ENCODE measurements around the gene DACH1.

Gene DACH1

DNA sequence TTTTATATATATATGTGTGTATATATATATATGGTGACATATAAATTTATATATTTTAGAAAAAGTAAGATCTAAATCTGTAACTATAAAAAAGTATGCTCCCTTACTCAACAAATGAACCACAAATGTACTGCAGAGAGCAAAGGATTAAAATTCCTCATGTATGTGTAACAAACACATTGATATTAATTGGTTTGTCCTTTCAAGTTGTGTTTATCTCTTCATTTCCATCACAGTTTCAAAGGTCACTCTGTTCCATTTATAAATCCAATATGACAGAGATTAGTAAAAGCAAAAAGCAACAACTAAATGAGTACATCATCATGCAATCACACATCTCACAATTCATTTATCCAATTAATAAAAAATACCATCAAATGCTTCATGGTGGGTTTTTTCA, 247.9 kb downstream of the DACH1 start:
- DNase-seq: no peak

DNA sequence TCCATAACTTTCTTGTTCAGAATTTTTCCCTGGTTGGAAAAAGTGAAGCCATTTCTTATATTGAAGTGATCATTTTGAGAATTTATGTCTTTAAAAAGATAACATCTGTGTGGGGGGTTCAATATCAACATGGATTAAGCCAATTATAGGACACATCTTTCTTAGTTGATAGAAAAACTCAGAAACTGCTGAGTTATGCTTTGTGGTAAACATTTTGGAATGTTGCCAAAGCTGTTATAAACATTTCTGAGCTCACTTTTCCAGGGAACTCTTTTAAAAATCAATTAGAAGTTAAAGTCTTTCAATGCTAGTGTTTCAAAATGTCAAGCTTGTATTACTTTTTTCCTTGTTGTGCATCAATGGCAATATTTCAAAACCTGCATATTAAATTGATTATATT, 248.8 kb downstream of the DACH1 start:
- no peak for DNase-seq

DNA sequence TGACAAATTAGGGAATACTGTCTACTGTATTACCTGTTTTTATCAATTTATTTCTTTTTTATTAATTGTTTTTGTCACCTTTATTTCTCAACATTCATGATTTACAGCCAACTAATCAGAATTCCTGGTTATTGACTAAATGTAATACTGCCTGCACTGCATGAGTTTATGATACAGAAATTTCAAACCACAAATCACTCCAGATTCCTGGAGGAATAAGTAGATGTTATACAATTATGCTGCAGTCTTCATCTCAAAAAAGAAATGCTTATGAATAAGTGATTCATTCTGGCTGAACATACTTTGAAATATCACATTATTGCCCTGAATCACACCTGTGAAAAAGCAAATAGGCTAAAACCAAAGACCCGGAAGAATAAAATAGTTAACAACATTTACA, 249.7 kb downstream of the DACH1 start:
- no peak for DNase-seq

DNA sequence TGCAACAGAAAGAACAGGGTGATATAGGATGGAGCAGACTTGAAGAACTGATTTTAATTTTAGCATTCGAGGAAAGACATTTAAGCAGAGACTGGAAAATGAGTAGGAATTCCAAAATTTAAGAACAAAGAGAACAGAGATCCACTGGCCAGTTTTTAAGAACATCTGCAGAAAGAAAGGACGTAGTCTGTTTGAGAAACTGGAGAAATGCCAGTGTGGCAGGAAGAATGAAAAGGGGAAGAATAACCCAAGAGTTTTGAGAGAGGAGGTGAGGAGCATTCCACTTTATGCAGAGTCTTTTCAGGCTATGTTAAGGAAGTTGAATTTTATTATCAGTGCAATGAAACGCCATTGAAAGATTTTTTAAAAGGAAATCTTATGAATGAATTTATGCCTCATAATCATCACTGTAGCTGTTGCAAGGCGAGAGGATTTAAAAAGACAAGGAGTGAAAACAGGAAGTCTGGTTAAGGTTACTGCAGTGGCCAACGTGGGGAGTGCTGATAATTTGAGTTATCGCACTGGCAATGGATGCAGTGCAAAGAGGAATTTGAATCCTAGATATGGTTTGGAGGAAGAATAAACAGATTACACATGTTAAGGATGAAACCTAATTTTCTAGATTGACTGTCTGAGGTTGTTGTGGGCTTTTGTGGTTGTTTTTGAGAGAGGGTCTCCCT, 253.8 kb downstream of the DACH1 start:
- DNase-seq: no peak

DNA sequence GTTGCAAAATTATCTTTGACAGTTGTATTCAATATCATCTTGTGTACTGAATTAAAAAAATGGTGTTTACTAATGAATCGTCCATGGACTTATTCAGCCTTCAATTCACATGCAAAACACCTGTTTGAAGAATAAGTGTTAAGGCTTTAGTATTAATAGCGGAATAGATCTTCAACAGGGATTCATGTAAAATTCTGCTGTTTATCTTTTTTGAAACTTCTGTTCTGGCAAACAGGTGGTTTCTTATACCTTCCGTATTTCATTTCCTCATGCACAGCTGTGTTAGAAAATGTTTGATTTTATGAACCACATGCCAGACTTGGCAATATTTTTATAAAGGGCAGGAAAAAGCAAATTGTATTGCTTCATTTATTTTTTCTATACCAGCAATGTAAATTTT, 255.7 kb downstream of the DACH1 start:
- DNase-seq: no peak

DNA sequence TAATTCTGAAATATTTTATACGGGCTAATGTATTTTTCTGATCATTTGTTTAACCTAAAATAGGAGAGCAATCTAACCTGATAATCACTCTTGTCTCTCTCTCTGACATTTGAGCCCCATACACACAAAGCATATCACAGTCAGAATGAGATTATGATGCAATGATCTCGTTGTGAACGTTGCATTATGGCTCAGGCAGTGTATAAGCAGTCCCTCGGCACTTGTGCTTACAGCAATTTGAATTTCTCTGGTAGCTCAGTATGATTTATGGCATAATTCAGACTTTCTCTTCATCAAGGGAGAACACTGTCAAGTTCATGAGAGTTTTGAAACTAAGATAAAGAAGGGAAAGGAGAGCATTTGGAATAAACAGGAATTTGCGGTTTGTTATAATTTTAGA, 256.1 kb downstream of the DACH1 start:
- no peak for DNase-seq

DNA sequence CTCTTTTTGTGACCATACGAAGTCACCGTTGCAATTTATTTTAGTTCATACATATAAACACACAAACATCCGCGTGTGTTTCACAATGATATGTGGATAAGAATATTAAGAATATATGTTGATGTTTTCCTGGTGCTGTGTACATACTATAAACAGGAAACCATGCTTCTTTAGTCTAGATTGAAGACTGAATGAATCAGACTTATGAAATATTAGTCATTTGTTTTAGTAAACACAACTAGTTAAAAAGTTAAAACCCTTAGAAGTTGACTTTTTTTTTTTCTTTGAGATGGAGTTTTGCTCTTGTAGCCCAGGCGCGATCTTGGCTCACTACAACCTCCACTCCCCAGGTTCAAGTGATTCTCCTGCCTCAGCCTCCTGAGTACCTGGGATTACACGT, 257.7 kb downstream of the DACH1 start:
- DNase-seq: no peak

DNA sequence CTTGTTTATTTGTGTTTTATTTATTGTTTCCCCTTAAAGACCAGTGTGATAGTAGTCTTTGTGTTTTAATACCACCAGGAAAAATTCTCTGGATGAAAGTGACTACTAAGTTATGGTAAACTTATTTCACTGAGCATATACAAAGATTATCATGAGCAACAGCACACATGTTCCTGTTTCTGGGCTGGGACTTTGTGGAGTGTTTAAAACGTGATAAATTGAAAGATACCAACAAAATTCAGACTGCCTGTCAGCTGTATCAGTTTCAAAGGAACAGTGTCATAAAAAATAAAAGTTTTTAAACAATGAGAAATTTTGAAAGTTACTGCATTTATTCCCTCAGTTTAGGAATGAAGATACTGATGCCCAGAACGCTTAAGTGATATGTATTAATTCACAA, 259.4 kb downstream of the DACH1 start:
- no peak for DNase-seq

DNA sequence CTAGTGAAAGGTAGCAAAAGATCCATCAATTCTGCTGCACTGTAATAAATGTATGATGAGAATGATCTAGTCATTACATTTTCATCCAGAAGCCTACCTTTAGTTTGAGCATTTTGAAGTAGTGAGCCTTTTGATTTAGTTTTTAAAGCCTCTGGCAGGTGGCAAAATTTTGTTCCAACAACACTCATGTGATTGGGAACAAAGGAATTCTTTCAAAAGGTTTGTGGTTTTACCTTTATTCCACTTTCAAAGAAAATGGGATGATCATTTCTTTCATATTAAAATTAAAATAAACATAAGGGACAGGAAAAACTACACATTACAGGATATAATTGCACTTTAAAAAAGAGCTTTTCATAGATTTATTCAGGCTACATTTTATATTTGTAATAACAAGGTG, 260.2 kb downstream of the DACH1 start:
- no peak for DNase-seq

DNA sequence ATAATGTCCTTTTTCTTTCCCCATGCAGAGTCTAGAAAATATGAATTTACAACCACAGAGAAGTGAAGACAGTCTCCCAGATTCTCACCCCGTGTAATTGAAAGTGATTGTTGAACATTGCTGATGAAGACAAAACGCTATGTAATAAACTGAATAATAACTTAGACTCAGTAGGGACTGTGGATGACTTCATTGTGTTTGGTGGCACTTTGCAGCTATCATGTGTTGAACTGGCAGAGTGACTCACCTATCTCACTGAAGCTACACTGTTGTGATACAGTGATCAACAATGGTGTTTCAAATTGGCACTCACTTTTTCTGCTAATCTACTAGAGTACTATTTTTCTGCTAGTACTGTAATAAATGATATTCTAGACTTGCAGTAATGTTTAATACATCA, 261.3 kb downstream of the DACH1 start:
- DNase-seq: peak; percentile 27

DNA sequence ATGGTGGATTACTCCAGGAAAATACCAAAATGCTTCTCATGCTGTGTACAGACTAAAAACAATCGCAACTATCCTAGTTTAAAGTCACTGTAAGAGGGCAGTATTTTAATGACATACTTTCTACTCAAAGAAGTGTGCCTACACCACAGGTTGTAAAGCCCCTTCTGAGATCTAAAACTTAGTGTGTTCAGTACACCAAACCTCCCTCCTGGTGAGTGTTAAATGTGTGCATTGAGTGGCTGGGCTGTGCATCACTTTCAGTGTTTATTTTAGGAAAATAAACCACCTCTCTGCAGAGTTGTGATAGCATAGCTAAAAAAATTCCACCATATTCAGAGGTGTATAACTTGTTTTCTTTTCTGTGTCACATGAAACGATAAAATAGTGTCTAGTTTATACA, 263.7 kb downstream of the DACH1 start:
- DNase-seq: no peak

DNA sequence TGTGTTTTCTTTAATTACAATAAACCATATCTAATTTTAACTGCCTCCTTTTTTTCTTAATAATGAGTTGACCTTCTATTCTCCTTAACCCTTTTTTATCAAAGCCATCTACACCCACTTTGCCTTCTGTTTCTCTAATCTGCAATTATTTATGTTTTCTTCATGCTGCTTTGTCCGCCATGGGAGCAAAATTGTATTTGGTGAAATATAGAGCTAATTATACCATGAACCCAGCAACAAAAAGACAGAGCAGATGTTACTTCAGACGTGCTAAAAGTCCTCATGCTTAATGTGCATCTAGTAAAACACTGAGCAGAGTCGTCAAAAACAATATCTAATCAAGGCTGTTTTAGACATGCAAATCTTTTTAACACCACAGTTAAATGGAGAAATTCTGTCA, 264.7 kb downstream of the DACH1 start:
- DNase-seq: no peak

DNA sequence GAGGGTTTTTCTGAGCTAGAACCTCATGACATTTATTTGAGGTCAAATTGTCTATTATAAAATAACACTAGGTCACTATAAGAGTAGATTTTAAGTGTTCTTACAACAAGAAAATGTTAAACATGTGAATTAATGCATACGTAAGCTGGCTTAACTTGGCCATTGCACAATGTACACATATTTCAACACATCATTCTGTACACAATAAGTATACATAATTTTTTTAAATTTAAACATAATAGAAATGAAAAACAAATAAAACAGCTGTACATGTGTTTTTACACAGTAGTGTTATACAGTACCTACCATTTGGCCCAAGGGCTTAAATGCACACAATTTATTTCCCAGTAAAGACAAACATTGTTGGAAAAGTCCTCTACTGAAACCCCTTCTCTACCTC, 269.9 kb downstream of the DACH1 start:
- no peak for DNase-seq

DNA sequence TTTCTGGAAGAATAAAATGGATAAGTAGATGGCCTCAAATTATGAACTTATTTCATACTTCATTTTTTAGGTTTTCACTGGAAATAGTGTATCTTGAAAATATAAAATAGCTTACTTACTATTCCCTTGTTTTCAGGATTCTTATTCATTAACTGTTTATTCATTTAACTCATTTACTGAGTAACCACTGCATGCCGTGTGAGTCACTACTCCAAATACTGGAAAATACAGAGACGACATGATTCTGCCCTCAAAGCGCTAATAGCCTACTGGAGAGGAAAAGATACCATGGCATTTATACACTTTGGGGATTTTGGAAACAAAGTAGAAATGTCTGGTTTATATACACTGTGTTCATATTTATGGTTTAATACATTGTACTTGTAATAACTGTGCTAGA, 270.9 kb downstream of the DACH1 start:
- no peak for DNase-seq

DNA sequence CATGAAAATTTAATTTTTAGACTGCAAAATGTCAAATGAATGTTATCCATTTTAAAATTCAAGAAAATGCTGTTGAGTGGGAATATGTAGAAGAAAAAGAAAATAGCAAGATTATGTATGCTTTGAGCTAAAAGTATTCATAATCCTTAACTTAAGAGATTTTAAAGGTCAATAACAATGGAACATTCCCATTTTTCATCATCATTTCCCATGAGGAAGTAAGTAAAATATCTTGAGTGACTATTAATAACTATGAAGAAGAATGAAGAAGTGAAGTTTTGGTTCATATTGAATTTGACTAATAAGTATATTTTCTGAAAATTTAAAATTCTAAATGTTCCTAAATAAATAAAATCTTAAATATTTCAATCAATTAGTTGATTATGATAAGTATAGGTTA, 273.4 kb downstream of the DACH1 start:
- no peak for DNase-seq

DNA sequence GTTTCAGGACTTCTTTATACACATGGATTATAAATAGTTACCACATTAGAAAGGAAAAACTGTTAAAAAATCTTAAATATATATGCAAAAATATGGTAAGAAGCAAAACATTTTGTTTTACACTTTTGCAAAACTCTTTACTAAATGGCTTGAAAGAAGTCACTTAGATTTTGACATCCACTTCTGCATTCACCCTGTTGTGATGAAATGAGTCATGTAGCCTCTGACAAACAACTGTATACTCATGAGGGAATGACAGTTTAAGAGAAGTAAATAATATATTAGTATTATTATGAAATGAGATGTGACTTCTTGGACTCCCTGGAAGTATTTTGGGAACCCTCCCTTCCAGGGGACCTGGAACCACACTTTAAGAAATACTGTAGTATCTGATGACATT, 275.6 kb downstream of the DACH1 start:
- DNase-seq: no peak

DNA sequence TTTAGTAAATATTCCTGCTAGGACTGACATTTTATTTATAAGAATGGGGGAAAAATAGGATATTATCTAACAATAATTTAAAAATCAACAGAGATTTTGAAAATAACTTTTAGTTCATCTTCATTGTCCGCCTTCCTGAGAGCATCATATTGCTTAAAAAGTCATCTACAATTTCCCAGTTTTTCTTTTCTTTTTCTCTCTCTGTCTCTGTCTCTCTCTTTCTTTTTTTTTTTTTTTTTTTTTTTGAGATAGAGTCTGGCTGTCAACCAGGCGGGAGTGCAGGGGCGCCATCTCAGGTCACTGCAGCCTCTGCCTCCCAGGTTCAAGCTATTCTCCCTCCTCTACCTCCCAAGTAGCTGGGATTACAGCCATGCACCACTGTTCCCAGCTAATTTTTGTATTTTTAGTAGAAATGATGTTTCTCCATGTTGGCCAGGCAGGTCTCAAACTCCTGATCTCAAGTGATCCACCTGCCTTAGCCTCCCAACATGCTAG, 276.3 kb downstream of the DACH1 start:
- DNase-seq: no peak

DNA sequence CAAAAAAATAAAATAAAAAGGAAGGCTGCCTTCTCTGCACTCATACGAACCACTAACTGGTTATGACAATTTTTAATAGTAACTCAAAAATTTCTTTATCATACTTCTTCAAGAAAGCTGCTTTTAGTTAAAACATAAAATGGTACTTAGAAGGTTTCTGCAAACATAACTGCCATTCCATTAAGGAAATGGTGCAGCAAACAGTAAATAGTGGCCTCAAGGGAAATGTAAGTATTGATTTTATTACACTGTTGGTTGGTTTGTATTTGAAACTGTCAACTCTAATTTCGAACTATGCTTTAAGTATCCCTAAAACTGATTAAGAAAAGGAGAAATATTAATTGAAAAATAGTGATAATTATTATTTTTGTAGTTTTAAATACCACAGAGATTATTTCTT, 278.0 kb downstream of the DACH1 start:
- peak; percentile 1 for DNase-seq

DNA sequence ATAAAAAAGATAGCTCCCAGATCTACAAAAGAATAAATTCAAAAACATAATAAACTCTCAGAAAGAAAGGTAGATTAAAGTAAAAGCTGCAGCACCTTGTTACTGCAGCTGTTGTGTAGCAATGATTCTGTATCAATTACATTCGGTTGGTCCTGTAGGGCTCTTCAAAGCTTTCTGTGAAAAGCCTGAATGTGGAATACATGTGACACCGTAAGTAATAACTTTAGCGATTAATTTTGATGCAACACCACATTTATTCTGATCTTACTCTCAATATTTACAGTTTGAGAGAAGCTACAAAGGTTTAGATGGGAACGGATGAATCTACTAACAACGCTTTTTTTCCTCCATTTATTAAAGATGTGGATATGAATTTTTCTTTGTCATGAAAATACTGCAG, 279.2 kb downstream of the DACH1 start:
- no peak for DNase-seq

DNA sequence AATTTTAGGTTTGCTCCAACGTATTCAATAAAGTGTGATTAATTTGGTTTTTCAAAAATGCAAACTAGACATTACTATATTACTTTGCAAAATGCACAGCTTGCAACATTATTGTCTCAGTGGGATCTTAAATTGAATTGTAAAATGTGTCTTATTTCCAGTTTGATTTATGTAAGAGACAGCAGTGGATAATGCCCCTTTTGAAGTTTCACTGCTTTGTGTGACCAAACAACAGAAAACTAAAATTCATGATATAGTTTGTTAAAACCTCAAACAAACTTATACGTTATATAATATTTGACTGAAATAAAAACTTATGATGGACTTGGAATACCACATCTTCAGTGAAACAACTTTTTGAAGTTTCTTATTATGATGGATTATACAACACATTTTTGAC, 279.8 kb downstream of the DACH1 start:
- no peak for DNase-seq

DNA sequence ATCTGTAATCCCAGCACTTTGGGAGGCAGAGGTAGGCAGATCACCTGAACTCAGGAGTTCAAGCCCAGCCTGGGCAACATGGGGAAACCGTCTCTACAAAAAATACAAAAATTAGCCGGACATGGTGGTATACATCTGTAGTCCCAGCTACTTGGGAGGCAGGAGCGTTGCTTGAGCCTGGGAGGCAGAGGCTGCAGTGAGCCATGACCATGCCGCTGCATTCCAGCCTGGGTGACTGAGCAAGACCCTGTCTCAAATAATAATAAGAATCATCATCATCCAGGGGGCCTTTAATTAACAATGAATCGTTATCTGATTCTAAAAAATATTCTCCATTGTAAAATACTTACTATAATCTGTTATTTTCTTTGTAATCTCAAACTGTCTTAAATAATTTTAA, 283.4 kb downstream of the DACH1 start:
- DNase-seq: no peak

DNA sequence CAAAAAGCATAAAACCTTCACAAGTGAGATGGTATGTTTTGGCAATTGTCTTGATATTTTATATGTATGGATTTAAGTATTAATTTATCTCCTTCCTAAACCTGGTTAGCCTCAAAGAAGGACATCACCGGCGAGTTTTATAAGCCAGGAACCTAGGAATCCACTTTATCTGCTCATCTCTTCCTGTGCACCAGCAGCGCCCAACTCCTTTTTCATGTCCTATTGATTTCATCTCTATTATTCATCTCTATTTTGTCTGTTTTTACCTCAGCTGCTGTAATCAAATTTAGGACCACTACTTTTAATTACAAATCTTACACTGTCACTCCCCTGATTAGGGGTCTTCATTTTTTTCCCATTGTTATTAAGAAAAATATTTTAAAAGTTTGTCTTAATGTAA, 286.4 kb downstream of the DACH1 start:
- no peak for DNase-seq

DNA sequence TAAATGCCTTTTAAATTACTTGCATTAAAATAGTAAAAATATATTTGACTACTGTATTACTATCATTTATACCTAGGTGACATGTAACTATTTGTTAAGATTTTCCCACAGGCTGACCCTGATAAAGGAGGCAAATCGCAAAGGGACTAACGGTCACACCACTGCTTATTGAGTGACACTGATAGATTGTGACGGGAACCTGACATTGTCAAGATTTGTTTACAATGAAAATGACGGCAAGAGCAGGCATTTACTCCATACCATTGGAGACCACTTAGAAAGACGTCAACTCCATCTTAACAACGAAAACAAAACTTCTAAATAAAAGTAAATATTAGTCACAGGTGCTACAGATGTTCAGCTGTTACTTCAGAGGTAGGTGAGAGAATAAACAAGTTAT, 289.0 kb downstream of the DACH1 start:
- peak; percentile 35 for DNase-seq

DNA sequence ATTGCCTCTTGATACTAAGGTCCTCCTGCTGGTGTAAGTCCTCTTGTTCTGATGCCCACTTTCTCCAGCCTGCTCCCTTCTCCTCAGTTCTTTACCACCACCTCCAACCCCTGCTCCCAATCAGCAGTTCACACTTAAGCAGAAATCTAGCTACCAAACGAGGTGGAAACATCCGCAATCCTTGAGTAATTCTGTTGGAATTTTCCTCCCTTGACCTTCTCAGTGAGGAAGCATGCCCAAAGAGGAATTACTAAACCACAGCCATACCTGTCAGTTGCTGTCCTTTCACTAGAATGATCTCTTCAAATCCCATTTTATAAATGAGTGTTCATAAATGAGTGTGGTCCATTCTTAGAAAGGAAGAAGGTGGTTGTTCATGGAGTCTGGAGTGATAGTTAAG, 289.9 kb downstream of the DACH1 start:
- no peak for DNase-seq

DNA sequence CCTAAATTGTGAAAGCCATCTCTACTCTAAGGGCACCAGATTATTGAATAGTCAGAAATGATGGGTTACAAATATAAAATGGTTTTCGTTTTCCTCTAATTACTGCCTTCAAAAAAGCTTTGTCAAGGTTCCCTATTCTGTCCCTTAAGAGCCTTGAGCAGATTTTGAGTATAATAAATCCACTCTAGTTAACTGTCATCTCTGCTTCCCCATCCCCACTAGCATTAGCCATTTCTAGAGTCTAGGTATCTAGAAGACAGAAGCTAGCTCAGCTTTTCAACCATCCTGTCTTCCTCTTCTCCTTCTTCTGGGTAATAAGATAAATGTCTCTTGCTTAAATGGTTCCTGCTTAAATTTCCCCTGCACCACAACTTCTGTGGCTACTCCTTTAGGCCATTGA, 290.4 kb downstream of the DACH1 start:
- no peak for DNase-seq

DNA sequence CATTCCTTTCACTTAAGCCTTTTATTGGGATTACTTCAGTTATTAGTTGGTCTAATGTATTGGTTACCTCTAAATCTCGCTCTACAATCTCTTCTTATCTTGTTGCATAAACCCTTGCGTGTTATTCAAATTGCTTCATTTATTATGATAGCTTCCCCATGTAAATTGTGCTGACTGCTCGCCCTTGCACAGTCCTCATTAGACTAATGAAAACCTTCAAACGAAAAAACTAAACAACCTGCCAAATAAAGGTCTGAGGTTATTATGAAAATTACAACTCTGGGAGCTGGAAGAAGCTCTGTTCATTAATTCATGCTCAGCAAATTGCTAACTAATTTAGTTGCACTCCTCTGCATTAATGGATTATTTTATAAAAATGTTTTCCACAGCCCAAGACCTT, 320.1 kb downstream of the DACH1 start:
- no peak for DNase-seq
